Common myeloid progenitor, CD34-positive (primary cell): Measurements from ENCODE around the gene CHST13.

Source experiments
- CTCF ChIA-PET: fragments of 350-600 bp; sonication (Branson Sonifier 250); formaldehyde crosslinking; loops from one replicate; lab custom pipeline; 2021; ENCODE audit warnings: antibody characterized with exemption; lab: Charles Lee
- POLR2A ChIA-PET: fragments of 350-600 bp; sonication (Branson Sonifier 250); formaldehyde crosslinking; loops from one replicate; lab custom pipeline; 2021; ENCODE audit warnings: antibody characterized with exemption; lab: Charles Lee
- DNase-seq, 3 donors: peaks; one replicate each; pipeline versions ENCODE4 v3.0.0 to v3.0.0-alpha.2; 2013
- H3K27ac ChIP-seq, 2 experiments: 1 replicate in 1 of 2; 2 replicates in 1 of 2; pipeline ENCODE4 v1.7.0; 2013; ENCODE audit warnings: inconsistent platforms in 2 of 2, low read length in 2 of 2, mild to moderate bottlenecking in 2 of 2, low read depth in 1 of 2, moderate library complexity in 1 of 2; ENCODE audit not compliant: severe bottlenecking in 2 of 2, insufficient read depth in 1 of 2, poor library complexity in 1 of 2
- H3K27me3 ChIP-seq, 5 experiments: replicated peaks in 2 of 5; 1 replicate in 3 of 5; 2 replicates in 2 of 5; pipeline versions ENCODE4 v1.6.1 to v1.7.0; 2013; ENCODE audit warnings: low read length in 4 of 5, mild to moderate bottlenecking in 2 of 5, moderate library complexity in 2 of 5, inconsistent platforms in 1 of 5; ENCODE audit not compliant: insufficient read depth in 5 of 5, control insufficient read depth in 4 of 5
- H3K36me3 ChIP-seq, 4 experiments: 1 replicate in 2 of 4; 2 replicates in 2 of 4; pipeline versions ENCODE4 v1.6.1 to v1.7.0; 2013; ENCODE audit warnings: low read length in 3 of 4, control low read depth in 1 of 4, mild to moderate bottlenecking in 1 of 4; ENCODE audit not compliant: control insufficient read depth in 4 of 4, insufficient read depth in 4 of 4
- H3K4me1 ChIP-seq, 4 experiments: 1 replicate in 3 of 4; 2 replicates in 1 of 4; pipeline versions ENCODE4 v1.6.1 to v1.7.1; 2013; ENCODE audit warnings: low read length in 3 of 4, mild to moderate bottlenecking in 3 of 4, control low read depth in 1 of 4, inconsistent platforms in 1 of 4, moderate library complexity in 1 of 4; ENCODE audit not compliant: control insufficient read depth in 4 of 4, insufficient read depth in 4 of 4; ENCODE audit errors: control extremely low read depth in 1 of 4
- H3K4me3 ChIP-seq, 7 experiments: 1 replicate in 4 of 7; 2 replicates in 3 of 7; pipeline versions ENCODE4 v1.5.1 to v1.7.0; 2013; ENCODE audit warnings: mild to moderate bottlenecking in 7 of 7, low read length in 6 of 7, moderate library complexity in 6 of 7, inconsistent platforms in 2 of 7, low read depth in 2 of 7, control low read depth in 1 of 7; ENCODE audit not compliant: insufficient read depth in 4 of 7, control insufficient read depth in 1 of 7; ENCODE audit errors: extremely low read depth in 1 of 7
- H3K9me3 ChIP-seq, 5 experiments: 1 replicate in 4 of 5; 2 replicates in 1 of 5; pipeline versions ENCODE4 v1.6.1 to v1.7.1; 2013; ENCODE audit warnings: low read length in 4 of 5, mild to moderate bottlenecking in 2 of 5, inconsistent platforms in 1 of 5, low read depth in 1 of 5, moderate library complexity in 1 of 5; ENCODE audit not compliant: control insufficient read depth in 4 of 5, insufficient read depth in 2 of 5; ENCODE audit errors: control extremely low read depth in 1 of 5
- WGBS: methylation state at CpG from one replicate; pipeline ENCODE4 v1.1.5; 2013; ENCODE audit not compliant: insufficient coverage; 5-methylcytosine and 5-hydroxymethylcytosine counted together

Gene CHST13

DNA sequence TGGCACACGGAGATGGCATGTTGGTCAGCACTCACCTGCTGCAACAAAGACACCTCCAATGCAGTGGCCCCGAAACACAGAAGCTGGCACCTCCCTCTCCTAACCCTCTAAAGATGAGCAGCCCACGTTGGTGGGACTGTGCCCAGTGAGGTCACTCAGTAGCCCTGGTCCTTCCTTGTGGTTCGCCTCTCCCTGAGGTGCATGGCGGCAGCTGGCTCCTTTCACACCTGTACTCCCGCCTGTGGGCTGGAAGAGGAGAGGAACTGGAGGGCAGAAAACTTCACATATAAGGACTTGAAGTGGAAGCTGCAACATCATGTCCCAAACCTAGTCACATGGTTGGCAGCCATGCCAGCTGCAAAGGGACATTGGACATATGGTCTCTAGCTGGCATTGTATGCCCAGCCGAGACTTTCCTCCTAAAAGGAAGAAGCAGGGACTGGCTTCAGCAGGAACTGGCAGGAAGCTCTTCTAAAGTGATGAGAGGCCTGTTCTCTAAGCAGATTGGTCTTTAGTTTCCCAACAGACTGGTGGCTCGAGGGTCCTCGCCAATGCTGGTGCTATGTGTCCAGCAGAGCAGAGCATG lies 45.5 kb downstream of the CHST13 start:
- Histone ChIP-seq H3K9me3 (no peaks in the 10 kb centered on the region), H3K36me3 (no peaks in the 10 kb centered on the region), H3K27me3 (no peaks in the 10 kb centered on the region), H3K4me1 (no peaks in the 10 kb centered on the region), H3K4me3 (no peak overlapping the region), H3K27ac (no peak overlapping the region)
- POLR2A ChIA-PET = no interaction called here
- no peak for DNase-seq
- CTCF ChIA-PET = interaction anchor here (1.2 to 1.3 kb wide), 3 partner anchors 10 to 32 kb away, joined by 3 read pairs; no protein-coding TSS in a partner anchor
- WGBS = 97% methylated on average over 8 of the region's 9 CpGs

DNA sequence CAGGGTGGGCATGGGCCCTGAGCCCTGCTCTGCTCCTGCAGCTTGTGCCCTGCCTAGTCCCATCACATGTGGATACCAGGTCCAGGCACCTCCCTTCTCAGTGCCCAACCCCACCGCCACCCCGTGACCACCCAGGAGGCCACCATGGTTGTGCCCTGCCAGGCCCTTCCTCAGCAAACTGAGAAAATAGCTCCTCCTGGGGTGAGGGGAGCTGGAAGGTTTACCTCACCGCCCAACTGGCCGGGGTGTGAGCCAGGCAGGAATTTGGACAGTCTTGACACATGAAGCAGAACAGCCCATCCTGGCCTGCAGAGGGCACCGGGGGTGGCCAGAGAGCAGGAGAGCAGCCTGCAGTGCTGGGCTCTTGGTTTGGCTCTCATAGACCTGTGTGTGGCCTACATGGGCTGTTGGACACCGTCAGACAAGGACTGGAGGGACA lies 46.2 kb downstream of the CHST13 start:
- no peak overlapping the region for H3K4me3 ChIP-seq
- ChIA-PET CTCF (interaction anchor here (1.2 to 1.3 kb wide), 3 partner anchors 10 to 32 kb away, joined by 3 read pairs; no protein-coding TSS in a partner anchor), POLR2A (no interaction called here)
- no peak overlapping the region for H3K27ac ChIP-seq
- no peaks in the 10 kb centered on the region for H3K36me3 ChIP-seq
- no peak for DNase-seq
- H3K9me3 ChIP-seq = no peaks in the 10 kb centered on the region
- H3K4me1 ChIP-seq = no peaks in the 10 kb centered on the region
- WGBS = 94% methylated on average over 4 of the region's 6 CpGs
- H3K27me3 ChIP-seq = no peaks in the 10 kb centered on the region

GRCh38 chr3:126571078-126571477 lies 47.1 kb downstream of the CHST13 start:
- no peaks in the 10 kb centered on the region for H3K36me3 ChIP-seq
- ChIA-PET CTCF (interaction anchor here (0.9 kb wide), 1 partner anchor 29 kb away, joined by 3 read pairs; no protein-coding TSS in a partner anchor), POLR2A (no interaction called here)
- 92% methylated on average over 7 of the region's 7 CpGs for WGBS
- H3K4me1 ChIP-seq = no peaks in the 10 kb centered on the region
- H3K27ac ChIP-seq = no peak overlapping the region
- H3K27me3 ChIP-seq = no peaks in the 10 kb centered on the region
- H3K4me3 ChIP-seq = no peak overlapping the region
- no peaks in the 10 kb centered on the region for H3K9me3 ChIP-seq
- no peak for DNase-seq

- no peaks in the 10 kb centered on the region for H3K9me3 ChIP-seq
- 93% methylated on average over 15 of the region's 15 CpGs for WGBS
- H3K4me1 ChIP-seq = no peaks in the 10 kb centered on the region
- CTCF ChIA-PET = interaction anchor here (1.2 kb wide), 1 partner anchor 45 kb away, joined by 3 read pairs; no protein-coding TSS in a partner anchor
- H3K27me3 ChIP-seq = no peaks in the 10 kb centered on the region
- no peak overlapping the region for H3K4me3 ChIP-seq
- H3K36me3 ChIP-seq = no peaks in the 10 kb centered on the region
- no peak overlapping the region for H3K27ac ChIP-seq
- DNase-seq = no peak
- POLR2A ChIA-PET = no interaction called here
Observed at GRCh38 chr3:126573492-126574117, 49.6 kb downstream of the CHST13 start.

GRCh38 chr3:126577261-126577660 lies 53.3 kb downstream of the CHST13 start:
- Histone ChIP-seq H3K27ac (no peak overlapping the region), H3K9me3 (peaks cover 0 to 2% (median 0%) of the 10 kb centered on the region in 5 experiments), H3K4me1 (no peaks in the 10 kb centered on the region), H3K36me3 (peaks cover 0 to 2% (median 0%) of the 10 kb centered on the region in 4 experiments), H3K27me3 (no peaks in the 10 kb centered on the region), H3K4me3 (no peak overlapping the region)
- WGBS = 82% methylated on average over 2 of the region's 2 CpGs
- POLR2A ChIA-PET = no interaction called here
- CTCF ChIA-PET = no interaction called here
- DNase-seq = no peak

- no peaks in the 10 kb centered on the region for H3K27me3 ChIP-seq
- H3K36me3 ChIP-seq = peaks cover 0 to 2% (median 0%) of the 10 kb centered on the region in 4 experiments
- H3K4me3 ChIP-seq = no peak overlapping the region
- WGBS = 100% methylated on average over 6 of the region's 7 CpGs
- no peak overlapping the region for H3K27ac ChIP-seq
- peaks cover 0 to 2% (median 0%) of the 10 kb centered on the region in 5 experiments for H3K9me3 ChIP-seq
- no peaks in the 10 kb centered on the region for H3K4me1 ChIP-seq
- POLR2A ChIA-PET = no interaction called here
- CTCF ChIA-PET = interaction anchor here (1.4 to 1.5 kb wide), 3 partner anchors 13 to 55 kb away, joined by 4 read pairs; no protein-coding TSS in a partner anchor
- DNase-seq = no peak
Observed at GRCh38 chr3:126578702-126579101, 54.7 kb downstream of the CHST13 start.

- H3K9me3 ChIP-seq = peaks cover 0 to 2% (median 0%) of the 10 kb centered on the region in 5 experiments
- CTCF ChIA-PET = interaction anchor here (1.2 kb wide), 1 partner anchor 74 kb away, joined by 3 read pairs; the partner anchor contains the start of gene TXNRD3
- no peaks in the 10 kb centered on the region for H3K27me3 ChIP-seq
- no peak overlapping the region for H3K27ac ChIP-seq
- POLR2A ChIA-PET = no interaction called here
- WGBS = 97% methylated on average over 3 of the region's 5 CpGs
- no peak for DNase-seq
- peaks cover 0 to 2% (median 0%) of the 10 kb centered on the region in 4 experiments for H3K36me3 ChIP-seq
- no peaks in the 10 kb centered on the region for H3K4me1 ChIP-seq
- H3K4me3 ChIP-seq = no peak overlapping the region
Observed at GRCh38 chr3:126580746-126581145, 56.8 kb downstream of the CHST13 start.
